Endothelial cell of umbilical vein (primary cell): ENCODE results near the gene DGKB. TPM values are rescaled to one million over a fixed set of nuclear protein-coding genes. Genes with fewer than 3 reads are reported as not detected.

Source experiments
- BruUV-seq: library from RNA; stranded (reverse); fragments of 400-500 nt; replicated peaks from 2 replicates; lab custom pipeline; 2021; lab: Mats Ljungman, UMichigan
- CTCF ChIA-PET: fragments of 300-600, 350-600 bp; sonication (Branson Sonifier 250); formaldehyde crosslinking; loops from one replicate; lab custom pipeline; 2021; ENCODE audit warnings: antibody characterized with exemption, inconsistent platforms; lab: Charles Lee
- POLR2A ChIA-PET: fragments of 300-600, 350-600 bp; sonication (Branson Sonifier 250); formaldehyde crosslinking; loops from one replicate; lab custom pipeline; 2021; ENCODE audit warnings: antibody characterized with exemption, inconsistent platforms; lab: Charles Lee
- DNase-seq: peaks from one replicate; pipeline ENCODE4 v3.0.0-alpha.2; 2011; ENCODE audit warnings: low read depth, low spot score
- FAIRE-seq: peaks from 2 replicates; lab custom pipeline; 2011; peaks lifted over from hg19 to GRCh38; lab: Jason Lieb, UNC
- H2AFZ ChIP-seq: 2 replicates; pipeline ENCODE4 v1.6.0; 2012; ENCODE audit warnings: low read depth, low read length, control low read depth, inconsistent platforms
- H3K27ac ChIP-seq: 2 replicates; pipeline ENCODE4 v1.5.1; 2011; ENCODE audit warnings: low read depth, mild to moderate bottlenecking, control low read depth, low read length, moderate library complexity; ENCODE audit not compliant: insufficient read depth
- H3K27me3 ChIP-seq, 2 experiments: 2 replicates each; pipeline versions ENCODE4 v1.6.0 to v1.6.1; 2011; ENCODE audit warnings: low read length in 2 of 2, mixed read lengths in 1 of 2; ENCODE audit not compliant: control insufficient read depth in 2 of 2, insufficient read depth in 2 of 2
- H3K36me3 ChIP-seq, 2 experiments: 2 replicates in 1 of 2; 3 replicates in 1 of 2; pipeline ENCODE4 v1.5.1; 2011; ENCODE audit warnings: low read length in 2 of 2, mild to moderate bottlenecking in 1 of 2, moderate library complexity in 1 of 2; ENCODE audit not compliant: control insufficient read depth in 2 of 2, insufficient read depth in 2 of 2; ENCODE audit errors: extremely low read depth in 1 of 2
- H3K4me1 ChIP-seq: 3 replicates; pipeline ENCODE4 v1.5.1; 2011; ENCODE audit warnings: mild to moderate bottlenecking, low read length; ENCODE audit not compliant: control insufficient read depth, insufficient read depth; ENCODE audit errors: extremely low read depth
- H3K4me2 ChIP-seq: 2 replicates; pipeline ENCODE4 v1.6.1; 2011; ENCODE audit warnings: low read length, control low read depth, mixed read lengths; ENCODE audit not compliant: insufficient read depth
- H3K4me3 ChIP-seq, 3 experiments: fragments of 200-600 bp in 1 of 3; sonication (generic), shearing (Covaris generic) in 1 of 3; replicated peaks in 1 of 3; 2 replicates each; pipeline ENCODE4 v1.5.1; 2011 to 2016; ENCODE audit warnings: control low read depth in 3 of 3, low read length in 3 of 3, mild to moderate bottlenecking in 2 of 3, inconsistent platforms in 1 of 3, low read depth in 1 of 3, moderate library complexity in 1 of 3; ENCODE audit not compliant: insufficient read depth in 1 of 3
- H3K79me2 ChIP-seq: 2 replicates; pipeline ENCODE4 v1.6.0; 2012; ENCODE audit warnings: low read length, inconsistent platforms; ENCODE audit not compliant: control insufficient read depth, insufficient read depth
- H3K9ac ChIP-seq: replicated peaks from 2 replicates; pipeline ENCODE3; 2011; ENCODE audit warnings: low read length, control low read depth; ENCODE audit not compliant: insufficient read depth; ENCODE audit errors: extremely low read depth
- H3K9me1 ChIP-seq: replicated peaks from 3 replicates; pipeline ENCODE4 v1.6.0; 2011; ENCODE audit warnings: mild to moderate bottlenecking, low read length; ENCODE audit not compliant: control insufficient read depth, insufficient read depth; ENCODE audit errors: extremely low read depth
- H3K9me3 ChIP-seq: replicated peaks from 2 replicates; pipeline ENCODE4 v1.5.1; 2012; ENCODE audit warnings: low read length, inconsistent platforms; ENCODE audit not compliant: control insufficient read depth, insufficient read depth
- H4K20me1 ChIP-seq: replicated peaks from 2 replicates; pipeline ENCODE3; 2011; ENCODE audit warnings: mild to moderate bottlenecking, low read length; ENCODE audit not compliant: control insufficient read depth, insufficient read depth; ENCODE audit errors: extremely low read depth
- CTCF ChIP-seq, 2 donors: IDR thresholded peaks; 1 replicate in 1 of 2; 2 replicates in 1 of 2; pipeline ENCODE4 v1.5.1; 2011; ENCODE audit warnings: low read length in 2 of 2, mild to moderate bottlenecking in 2 of 2, moderate library complexity in 2 of 2, control low read depth in 1 of 2, inconsistent platforms in 1 of 2, low read depth in 1 of 2; ENCODE audit not compliant: insufficient read depth in 1 of 2; ENCODE audit errors: extremely low read depth in 1 of 2
- EZH2 ChIP-seq: IDR thresholded peaks from 2 replicates; pipeline ENCODE4 v1.6.1; 2012; ENCODE audit warnings: borderline replicate concordance, low read depth, mild to moderate bottlenecking, moderate library complexity, low read length, inconsistent platforms; ENCODE audit not compliant: severe bottlenecking
- FOS ChIP-seq: IDR thresholded peaks from 2 replicates; pipeline ENCODE4 v1.6.1; 2011; ENCODE audit warnings: mild to moderate bottlenecking, low read length, moderate library complexity, borderline replicate concordance; ENCODE audit not compliant: insufficient read depth
- GATA2 ChIP-seq: IDR thresholded peaks from 2 replicates; pipeline ENCODE4 v1.7.0; 2011; ENCODE audit warnings: low read depth, mild to moderate bottlenecking, moderate library complexity, mixed read lengths, low read length; ENCODE audit not compliant: insufficient read length, insufficient read depth
- JUN ChIP-seq: IDR thresholded peaks from 2 replicates; pipeline ENCODE4 v1.6.1; 2011; ENCODE audit warnings: borderline replicate concordance, low read depth; ENCODE audit not compliant: insufficient read length, insufficient read depth
- MYC ChIP-seq: IDR thresholded peaks from one replicate; pipeline ENCODE4 v1.6.1; 2011; ENCODE audit warnings: mild to moderate bottlenecking, low read depth, low read length
- POLR2A ChIP-seq: IDR thresholded peaks from 2 replicates; pipeline ENCODE4 v1.6.1; 2012; ENCODE audit warnings: low read depth, mild to moderate bottlenecking, control low read depth, low read length
- POLR2AphosphoS5 ChIP-seq: IDR thresholded peaks from 2 replicates; pipeline ENCODE4 v1.6.1; 2012; ENCODE audit warnings: low read depth, mild to moderate bottlenecking, control low read depth, low read length, moderate library complexity; ENCODE audit not compliant: insufficient read depth
- dilution Hi-C: fragments of 300-500 bp; cut with MboI; formaldehyde crosslinking; loops from one replicate; pipeline ENCODE4 v1.15.0; 2019; ENCODE audit warnings: low sequenced_read_pairs; ENCODE audit not compliant: extremely low pct_ligation_motif_present
- intact Hi-C: fragments of 100-400 bp; cut with micrococcal nuclease; formaldehyde crosslinking; loops from one replicate; pipeline ENCODE4 v1.10.0; 2022
- polyA plus RNA-seq, 4 experiments: library from polyadenylated mRNA; depleted of rRNA in 3 of 4; stranded (reverse) in 3 of 4; unstranded in 1 of 4; fragments of >200 nt; gene quantifications; 2 replicates each; pipeline versions ENCODE4 v1.2.1 to v1.2.3, GENCODE V29; 2011 to 2012; ENCODE audit warnings: missing spikeins in 1 of 4
- total RNA-seq: library from RNA; stranded (reverse); gene quantifications from 2 replicates; pipeline ENCODE4 v1.2.3, GENCODE V29; 2021
- TF ChIP-seq, protein P1 (sequence below): IDR thresholded peaks from 2 replicates; pipeline ENCODE4 v1.6.1; 2011; ENCODE audit not compliant: insufficient read depth, insufficient read length

The DGKB gene
- total and polyA plus RNA-seq, 2 donors (not counting 3 experiments of a cell fraction or from before 2014, with no cell fraction given), result not detected

DNA sequence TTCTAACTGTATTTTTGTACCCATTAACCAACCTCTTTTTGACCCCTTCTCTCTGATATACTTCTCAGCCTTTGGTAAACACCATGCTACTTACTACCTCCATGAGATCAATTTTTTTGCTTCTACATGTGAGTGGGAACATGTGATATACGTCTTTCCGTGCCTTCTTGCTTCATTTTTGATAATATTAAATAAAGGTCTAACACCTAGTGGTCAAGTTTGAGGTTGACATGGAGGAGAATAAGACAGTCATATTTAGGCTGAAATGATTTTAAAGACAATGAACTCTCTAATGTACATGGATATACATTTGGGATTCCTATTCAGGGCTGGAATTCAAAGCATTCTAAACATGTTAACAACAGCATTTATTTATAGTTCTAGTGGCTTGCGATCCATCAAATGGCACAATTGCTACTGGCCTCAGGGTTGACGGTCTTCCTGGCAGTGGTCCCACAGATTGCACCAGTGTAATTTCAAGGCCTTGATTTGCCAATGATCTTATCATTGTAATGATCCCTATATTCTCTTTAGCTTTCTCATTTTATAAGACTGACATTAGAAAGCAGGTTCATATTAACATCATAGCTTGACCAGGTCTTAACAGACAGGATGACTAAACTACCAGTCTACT, 597.2 kb downstream of the DGKB start:
- intact Hi-C loops, result no loop called here
- TF ChIP-seq MYC (no peak), GATA2 (no peak), POLR2A (no peak), POLR2AphosphoS5 (no peak), EZH2 (no peak), JUN (no peak), CTCF (IDR thresholded peaks at IDR 0.05; ENCODE audit: extremely low read depth in 1 of 2, insufficient read depth in 1 of 2, low read depth in 1 of 2, low read length in 2 of 2) (no peak), FOS (no peak)
- TF ChIP-seq, protein P1, sequence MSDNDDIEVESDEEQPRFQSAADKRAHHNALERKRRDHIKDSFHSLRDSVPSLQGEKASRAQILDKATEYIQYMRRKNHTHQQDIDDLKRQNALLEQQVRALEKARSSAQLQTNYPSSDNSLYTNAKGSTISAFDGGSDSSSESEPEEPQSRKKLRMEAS, result no peak
- DNase-seq (no peak), FAIRE-seq (no peak)
- ChIA-PET CTCF (no interaction called here), POLR2A (no interaction called here)
- Histone ChIP-seq H3K9ac (no peak overlapping the region), H3K4me3 (no peak overlapping the region), H3K27me3 (no peaks in the 10 kb centered on the region), H2AFZ (no peak overlapping the region), H3K9me1 (no peaks in the 10 kb centered on the region), H3K9me3 (no peaks in the 10 kb centered on the region), H3K27ac (no peak overlapping the region), H3K4me1 (no peaks in the 10 kb centered on the region), H3K79me2 (no peaks in the 10 kb centered on the region), H4K20me1 (no peaks in the 10 kb centered on the region), H3K4me2 (no peak overlapping the region), H3K36me3 (no peaks in the 10 kb centered on the region)
- dilution Hi-C loops, result no loop called here
- no TSS peak for BruUV-seq
